Measurements from ENCODE around the gene MAP1LC3B2. TPM values are rescaled to one million over a fixed set of nuclear protein-coding genes. Genes with fewer than 3 reads are reported as not detected.

Gene MAP1LC3B2
- total and polyA plus RNA-seq, 2 of the 8 experiments (the other 6 are each of a cell fraction or from before 2014, with no cell fraction given): 0.39 to 1.5 TPM

GRCh38 chr12:116620124-116620491 is 60.9 kb downstream of the MAP1LC3B2 start:
- no peaks in the 10 kb centered on the region for H3K79me1 ChIP-seq (ENCODE audit: low read depth, low read length)
- CTCF ChIA-PET (ENCODE audit: partially characterized antibody): interaction anchor here (0.9 to 2.2 kb wide), 5 partner anchors 10 to 84 kb away, joined by 3 to 9 read pairs (median 4); no protein-coding TSS in a partner anchor
- no peaks in the 10 kb centered on the region for H4K20me1 ChIP-seq (replicated peaks in 1 of 2; ENCODE audit: control insufficient read depth in 1 of 2, insufficient read depth in 2 of 2, low read length in 2 of 2)
- H3K56ac ChIP-seq (replicated peaks; ENCODE audit: insufficient read length, low read depth, low read length): no peak overlapping the region
- H2AFZ ChIP-seq (ENCODE audit: low read length): no peak overlapping the region
- H2BK20ac ChIP-seq (ENCODE audit: low read length): no peak overlapping the region
- H4K8ac ChIP-seq (ENCODE audit: extremely low read depth, insufficient read depth, low read length): no peak overlapping the region
- H2BK15ac ChIP-seq (ENCODE audit: low read length): no peak overlapping the region
- WGBS, 2 experiments (ENCODE audit: extremely low coverage in 1 of 2, insufficient coverage in 1 of 2, insufficient read length in 1 of 2, insufficient replicate concordance in 2 of 2, low coverage in 1 of 2, low lambda C conversion rate in 2 of 2, missing lambda C conversion rate in 1 of 2): 72% methylated on average over 3 of the region's 3 CpGs; no CpG with 5 or more reads in 1 of the 2 experiments
- H3K4me1 ChIP-seq (replicated peaks in 1 of 4; ENCODE audit: control insufficient read depth in 3 of 4, insufficient read depth in 4 of 4, low read length in 3 of 4): peaks cover 0 to 5% (median 0%) of the 10 kb centered on the region in 4 experiments; a peak in 2 of 7 replicates
- H2AK5ac ChIP-seq (ENCODE audit: low read depth, low read length): no peak overlapping the region
- H3K23ac ChIP-seq (ENCODE audit: insufficient read length): no peak overlapping the region
- H3K4me2 ChIP-seq (ENCODE audit: insufficient read depth in 1 of 2, low read depth in 2 of 2, low read length in 2 of 2): no peak overlapping the region
- no peak overlapping the region for H3K14ac ChIP-seq (ENCODE audit: insufficient read length)
- H2BK120ac ChIP-seq (replicated peaks; ENCODE audit: low read depth, low read length): no peak overlapping the region
- no peak overlapping the region for H3K18ac ChIP-seq (ENCODE audit: extremely low read depth, low read length)
- no peak overlapping the region for H3K4ac ChIP-seq (replicated peaks; ENCODE audit: insufficient read length, low read depth, low read length)
- H2BK5ac ChIP-seq (ENCODE audit: low read depth, low read length): no peak overlapping the region
- POLR2A ChIA-PET (ENCODE audit: partially characterized antibody): no interaction called here
- H3K79me2 ChIP-seq (ENCODE audit: control insufficient read depth in 1 of 2, insufficient read depth in 2 of 2, low read length in 2 of 2): no peaks in the 10 kb centered on the region
- no peak overlapping the region for H3K4me3 ChIP-seq (ENCODE audit: extremely low read depth in 1 of 4, insufficient read depth in 2 of 4, low read depth in 3 of 4, low read length in 4 of 4)
- no peaks in the 10 kb centered on the region for H3K23me2 ChIP-seq (ENCODE audit: low read depth, low read length)
- FAIRE-seq (no peak), DNase-seq (ENCODE audit: low read depth in 1 of 2, low spot score in 2 of 2) (no peak)
- H2BK12ac ChIP-seq (ENCODE audit: low read depth, low read length): no peak overlapping the region
- no peaks in the 10 kb centered on the region for H3K36me3 ChIP-seq (ENCODE audit: control insufficient read depth in 2 of 4, insufficient read depth in 4 of 4, low read length in 3 of 4)
- TF ChIP-seq SUZ12 (IDR thresholded peaks at IDR 0.05; ENCODE audit: low read length) (no peak), SP1 (IDR thresholded peaks at IDR 0.05; ENCODE audit: low read depth, low read length) (no peak), JUND (IDR thresholded peaks at IDR 0.05; ENCODE audit: low read length) (no peak), ASH2L (IDR thresholded peaks at IDR 0.05; ENCODE audit: low read length) (no peak), POU5F1 (IDR thresholded peaks at IDR 0.05; ENCODE audit: low read depth, low read length) (no peak), JUN (IDR thresholded peaks at IDR 0.05; ENCODE audit: low read depth, low read length) (no peak), TBP (IDR thresholded peaks at IDR 0.05; ENCODE audit: low read depth, low read length) (no peak)
- TF ChIP-seq, protein P1, sequence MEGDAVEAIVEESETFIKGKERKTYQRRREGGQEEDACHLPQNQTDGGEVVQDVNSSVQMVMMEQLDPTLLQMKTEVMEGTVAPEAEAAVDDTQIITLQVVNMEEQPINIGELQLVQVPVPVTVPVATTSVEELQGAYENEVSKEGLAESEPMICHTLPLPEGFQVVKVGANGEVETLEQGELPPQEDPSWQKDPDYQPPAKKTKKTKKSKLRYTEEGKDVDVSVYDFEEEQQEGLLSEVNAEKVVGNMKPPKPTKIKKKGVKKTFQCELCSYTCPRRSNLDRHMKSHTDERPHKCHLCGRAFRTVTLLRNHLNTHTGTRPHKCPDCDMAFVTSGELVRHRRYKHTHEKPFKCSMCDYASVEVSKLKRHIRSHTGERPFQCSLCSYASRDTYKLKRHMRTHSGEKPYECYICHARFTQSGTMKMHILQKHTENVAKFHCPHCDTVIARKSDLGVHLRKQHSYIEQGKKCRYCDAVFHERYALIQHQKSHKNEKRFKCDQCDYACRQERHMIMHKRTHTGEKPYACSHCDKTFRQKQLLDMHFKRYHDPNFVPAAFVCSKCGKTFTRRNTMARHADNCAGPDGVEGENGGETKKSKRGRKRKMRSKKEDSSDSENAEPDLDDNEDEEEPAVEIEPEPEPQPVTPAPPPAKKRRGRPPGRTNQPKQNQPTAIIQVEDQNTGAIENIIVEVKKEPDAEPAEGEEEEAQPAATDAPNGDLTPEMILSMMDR (IDR thresholded peaks at IDR 0.05; ENCODE audit: control extremely low read depth in 1 of 3, insufficient read depth in 1 of 3, low read depth in 1 of 3, low read length in 3 of 3): no peak
- peaks cover 8 to 13% of the 10 kb centered on the region in 2 experiments; a peak in 2 of 4 replicates for H3K9me3 ChIP-seq (ENCODE audit: insufficient read depth in 2 of 2, low read depth in 1 of 2, low read length in 1 of 2)
- H3K9ac ChIP-seq (replicated peaks in 1 of 4; ENCODE audit: extremely low read depth in 1 of 4, low read depth in 3 of 4, low read length in 3 of 4): no peak overlapping the region
- no peak overlapping the region for H4K91ac ChIP-seq (replicated peaks; ENCODE audit: insufficient read length, low read length)
- H3K27me3 ChIP-seq (replicated peaks in 1 of 4; ENCODE audit: control insufficient read depth in 3 of 4, extremely low read depth in 1 of 4, insufficient read depth in 3 of 4, low read length in 3 of 4): no peaks in the 10 kb centered on the region
- H3K27ac ChIP-seq (ENCODE audit: low read depth, low read length): no peak overlapping the region
- no peak overlapping the region for H4K5ac ChIP-seq (ENCODE audit: insufficient read length, low read depth, low read length)

Measured in H1 (cell line).